ENCODE results near the gene EYS.

Gene EYS

GRCh38 chr6:63683071-63683603, 2023.9 kb downstream of the EYS start:
- H3K4me1 Mint-ChIP-seq = no peaks in the 10 kb centered on the region
- no peaks in the 10 kb centered on the region for H3K9me3 Mint-ChIP-seq
- TF ChIP-seq CTCF (IDR thresholded peaks at IDR 0.05; ENCODE audit: unreplicated experiment in 3 of 3) = no peak
- peaks cover 58% of the 10 kb centered on the region for H3K36me3 Mint-ChIP-seq (ENCODE audit: low read depth)
- H3K27me3 Mint-ChIP-seq (ENCODE audit: low read depth) = no peaks in the 10 kb centered on the region
- no peak overlapping the region for H3K4me3 Mint-ChIP-seq
- H3K27ac Mint-ChIP-seq = no peak overlapping the region

- no peak overlapping the region for H3K27ac Mint-ChIP-seq
- no peaks in the 10 kb centered on the region for H3K4me1 Mint-ChIP-seq
- no peaks in the 10 kb centered on the region for H3K27me3 Mint-ChIP-seq (ENCODE audit: low read depth)
- H3K9me3 Mint-ChIP-seq = no peaks in the 10 kb centered on the region
- H3K4me3 Mint-ChIP-seq = no peak overlapping the region
- peaks cover 41% of the 10 kb centered on the region for H3K36me3 Mint-ChIP-seq (ENCODE audit: low read depth)
- no peak for TF ChIP-seq CTCF (IDR thresholded peaks at IDR 0.05; ENCODE audit: unreplicated experiment in 3 of 3)
These were observed 2029.7 kb downstream of the EYS start for GRCh38 chr6:63677282-63677681.

- Mint-ChIP-seq H3K4me3 (no peak overlapping the region), H3K36me3 (ENCODE audit: low read depth) (peaks cover 46% of the 10 kb centered on the region), H3K27me3 (ENCODE audit: low read depth) (no peaks in the 10 kb centered on the region), H3K4me1 (no peaks in the 10 kb centered on the region), H3K9me3 (no peaks in the 10 kb centered on the region), H3K27ac (no peak overlapping the region)
- TF ChIP-seq CTCF (IDR thresholded peaks at IDR 0.05; ENCODE audit: unreplicated experiment in 3 of 3) = no peak
These were observed 2030.5 kb downstream of the EYS start for GRCh38 chr6:63676412-63677114.

GRCh38 chr6:63675138-63675537, 2031.9 kb downstream of the EYS start:
- TF ChIP-seq CTCF (IDR thresholded peaks at IDR 0.05; ENCODE audit: unreplicated experiment in 3 of 3) = no peak
- Mint-ChIP-seq H3K36me3 (ENCODE audit: low read depth) (peaks cover 41% of the 10 kb centered on the region), H3K27ac (no peak overlapping the region), H3K4me1 (no peaks in the 10 kb centered on the region), H3K4me3 (no peak overlapping the region), H3K27me3 (ENCODE audit: low read depth) (no peaks in the 10 kb centered on the region), H3K9me3 (peaks cover 2% of the 10 kb centered on the region)

GRCh38 chr6:63674635-63675034, 2032.4 kb downstream of the EYS start:
- Mint-ChIP-seq H3K27me3 (ENCODE audit: low read depth) (no peaks in the 10 kb centered on the region), H3K27ac (no peak overlapping the region), H3K4me1 (no peaks in the 10 kb centered on the region), H3K36me3 (ENCODE audit: low read depth) (peaks cover 40% of the 10 kb centered on the region), H3K4me3 (no peak overlapping the region), H3K9me3 (peaks cover 2% of the 10 kb centered on the region)
- TF ChIP-seq CTCF (IDR thresholded peaks at IDR 0.05; ENCODE audit: unreplicated experiment in 3 of 3) = no peak

- H3K27ac Mint-ChIP-seq = no peak overlapping the region
These were observed 2033.3 kb downstream of the EYS start for GRCh38 chr6:63673692-63674091.

More at GRCh38 chr6:63673692-63674091, 2033.3 kb downstream of the EYS start:
- H3K4me1 Mint-ChIP-seq = no peaks in the 10 kb centered on the region
- H3K4me3 Mint-ChIP-seq = no peak overlapping the region
- no peaks in the 10 kb centered on the region for H3K27me3 Mint-ChIP-seq (ENCODE audit: low read depth)
- peaks cover 38% of the 10 kb centered on the region for H3K36me3 Mint-ChIP-seq (ENCODE audit: low read depth)
- TF ChIP-seq CTCF (IDR thresholded peaks at IDR 0.05; ENCODE audit: unreplicated experiment in 3 of 3) = no peak
- peaks cover 2% of the 10 kb centered on the region for H3K9me3 Mint-ChIP-seq

All from nephron (organoid).